IPS-NIHi7 (cell line): ENCODE results near the gene FAM78A.

Experiments
- DNase-seq: peaks from one replicate; pipeline ENCODE4 v3.0.0; 2012; ENCODE audit warnings: mixed read lengths; ENCODE audit errors: extremely low spot score

FAM78A gene

DNA sequence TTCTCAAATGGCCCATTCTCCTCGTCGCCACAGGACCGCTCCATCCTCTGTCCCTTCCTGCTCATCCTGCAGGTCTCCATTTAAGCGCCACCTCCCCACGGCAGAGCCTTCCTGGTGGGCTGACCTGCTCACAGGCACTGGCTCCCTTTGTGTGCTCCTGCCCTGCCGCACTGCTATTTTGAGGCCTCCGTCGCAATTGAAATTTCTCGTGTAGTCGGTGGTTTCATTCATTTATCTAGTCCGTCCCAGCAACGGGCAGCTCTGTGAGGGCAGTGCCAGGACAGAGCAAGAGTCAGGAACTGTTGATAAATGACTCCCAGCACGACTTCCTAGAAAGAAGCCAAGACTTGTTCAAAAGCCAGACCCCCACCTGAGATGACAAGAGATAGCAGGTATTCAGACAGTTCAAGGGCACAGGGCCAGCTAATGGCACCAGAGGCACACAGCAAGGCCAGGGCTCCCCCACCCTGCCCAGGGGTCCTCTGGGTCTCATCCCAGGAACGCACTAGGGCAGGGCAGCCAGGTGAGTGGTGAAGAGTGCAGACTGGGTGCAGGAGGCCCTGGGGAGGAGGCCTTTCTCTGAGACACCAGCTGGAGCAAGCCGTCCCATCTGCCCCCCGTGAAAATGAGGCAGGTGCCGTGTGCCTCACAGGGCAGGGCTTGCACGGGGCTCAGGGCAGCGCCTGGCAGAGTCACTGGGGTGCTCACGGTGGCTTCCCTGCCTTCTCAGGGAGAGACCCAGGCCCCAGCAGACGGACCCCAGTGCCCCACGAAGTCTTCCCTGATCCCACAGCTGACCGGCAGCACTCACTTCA is 36.9 kb downstream of the FAM78A start:
- no peak for DNase-seq

DNA sequence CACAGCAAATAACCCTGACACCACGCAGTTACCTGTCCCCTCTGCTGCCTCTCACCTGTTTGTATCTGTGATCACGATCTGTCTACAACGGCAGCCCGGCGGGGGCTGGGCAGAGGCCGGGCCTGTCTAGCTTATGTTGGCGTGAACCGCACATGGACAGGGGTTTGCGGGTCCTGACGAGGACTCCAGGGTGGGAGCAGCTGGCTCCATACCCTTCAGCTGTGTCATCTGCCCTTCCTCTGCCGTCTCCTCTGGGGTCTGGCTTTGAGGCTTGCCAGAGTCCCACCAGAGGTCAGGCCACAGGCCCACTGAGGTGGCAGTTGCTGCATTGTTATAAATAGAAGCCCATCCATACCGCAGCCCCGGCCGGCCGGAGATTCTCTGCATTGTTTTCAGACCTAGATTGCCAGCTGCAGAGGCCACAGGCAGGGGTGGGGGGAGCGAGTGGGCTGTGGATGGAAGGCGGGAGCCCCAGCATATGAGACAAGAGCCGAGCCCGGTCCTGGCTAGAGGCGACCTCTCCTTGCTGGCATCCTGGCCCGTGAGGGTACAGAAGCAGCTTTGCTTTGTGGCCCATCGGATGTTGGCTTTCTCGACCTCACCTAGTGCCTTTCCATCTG is 37.8 kb downstream of the FAM78A start:
- no peak for DNase-seq

DNA sequence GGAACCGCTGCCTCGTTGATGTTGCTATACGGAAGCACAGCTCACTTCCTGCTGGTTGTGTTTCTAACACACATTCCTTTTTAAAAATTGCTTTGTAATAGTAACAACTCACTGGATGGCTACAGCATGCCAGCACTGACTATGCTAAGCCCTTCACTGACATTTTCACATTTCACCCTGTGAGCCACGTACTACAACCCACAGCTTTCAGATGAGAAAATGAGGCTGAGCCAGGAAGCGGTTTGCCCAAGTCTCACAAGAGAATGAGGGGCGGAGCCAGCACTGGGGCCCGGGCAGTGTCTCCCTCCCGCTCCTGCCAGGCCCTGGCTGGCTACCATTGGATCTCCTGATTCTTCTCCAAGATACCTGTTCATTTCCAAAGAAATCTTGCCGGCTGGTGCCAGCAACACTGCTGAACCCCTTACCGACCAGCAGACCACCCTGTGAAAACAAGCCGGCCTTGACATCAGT is 38.3 kb downstream of the FAM78A start:
- DNase-seq, result peak; percentile 71

DNA sequence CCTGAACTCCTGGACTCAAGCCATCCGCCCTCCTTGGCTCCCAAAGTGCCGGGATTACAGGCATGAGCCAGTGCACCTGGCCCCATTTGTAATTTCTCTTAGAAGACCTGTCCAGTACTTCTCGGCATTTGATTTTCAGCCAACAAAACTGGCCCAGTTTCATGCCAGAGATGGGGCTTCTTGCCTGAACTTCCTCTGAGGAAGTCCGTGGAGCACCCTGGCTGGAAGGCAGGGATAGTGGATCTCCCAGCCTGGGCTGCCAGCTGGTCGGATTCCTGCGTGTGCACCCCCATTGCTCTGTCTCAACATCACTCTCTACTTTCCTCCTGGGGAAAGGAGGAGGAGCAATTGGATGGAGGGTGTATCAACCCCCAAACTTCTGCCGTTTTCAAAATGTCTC is 39.0 kb downstream of the FAM78A start:
- no peak for DNase-seq

DNA sequence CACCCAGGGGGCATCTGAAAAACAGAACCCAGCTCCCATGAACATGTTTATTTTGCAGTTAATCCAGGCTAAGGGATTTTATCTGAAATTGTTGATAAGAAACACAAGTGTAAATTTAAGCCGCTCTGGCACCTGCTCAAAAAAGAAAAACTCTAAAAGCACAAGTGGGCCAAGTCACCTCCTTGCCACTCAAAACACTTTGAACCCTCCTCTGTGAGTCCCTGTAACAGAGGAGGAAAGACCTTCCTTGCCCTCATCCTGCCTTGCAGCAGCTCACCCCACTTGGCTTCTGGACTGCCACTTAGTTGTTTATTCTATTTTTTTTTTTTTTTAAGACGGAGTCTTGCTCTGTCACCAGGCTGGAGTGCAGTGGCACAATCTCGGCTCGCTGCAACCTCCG is 39.5 kb downstream of the FAM78A start:
- DNase-seq, result no peak

DNA sequence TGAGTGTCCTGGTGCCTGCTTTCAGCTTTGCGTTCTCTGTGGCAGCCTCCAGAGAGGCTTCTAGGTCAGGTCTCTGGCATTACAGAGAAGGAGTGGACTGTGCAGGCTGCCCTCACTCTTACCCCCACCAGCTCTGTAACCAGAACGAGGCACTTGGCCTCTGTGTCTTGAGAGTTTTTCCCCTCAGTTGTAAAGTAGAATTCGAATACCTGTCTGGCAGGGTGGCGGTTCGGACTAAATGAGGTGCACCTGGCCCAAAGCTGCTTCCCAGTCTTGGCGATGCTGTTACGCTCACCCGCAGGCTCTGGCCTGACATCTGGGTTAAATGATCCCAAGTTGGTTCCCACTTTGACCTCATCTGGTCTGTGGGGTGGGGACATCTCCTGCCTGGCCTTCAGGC is 40.1 kb downstream of the FAM78A start:
- no peak for DNase-seq

DNA sequence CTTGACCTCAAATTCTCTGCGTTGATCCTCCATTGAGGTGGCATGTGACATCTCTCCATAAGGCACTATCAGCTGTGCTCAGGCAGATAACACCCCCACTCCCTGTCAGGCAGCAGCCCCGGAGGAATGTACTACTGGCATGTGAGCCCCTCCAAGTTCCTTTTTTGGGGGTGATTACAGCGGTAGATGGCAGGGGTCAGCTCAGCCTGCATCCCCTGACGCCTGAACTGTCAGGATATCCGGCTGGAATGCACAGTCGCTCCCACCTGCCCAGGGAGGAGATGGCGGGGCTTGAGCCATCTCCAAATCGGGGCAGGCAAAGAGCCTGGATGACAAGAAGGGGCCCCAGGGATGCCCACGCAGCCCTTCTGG is 40.8 kb downstream of the FAM78A start:
- DNase-seq, result no peak

DNA sequence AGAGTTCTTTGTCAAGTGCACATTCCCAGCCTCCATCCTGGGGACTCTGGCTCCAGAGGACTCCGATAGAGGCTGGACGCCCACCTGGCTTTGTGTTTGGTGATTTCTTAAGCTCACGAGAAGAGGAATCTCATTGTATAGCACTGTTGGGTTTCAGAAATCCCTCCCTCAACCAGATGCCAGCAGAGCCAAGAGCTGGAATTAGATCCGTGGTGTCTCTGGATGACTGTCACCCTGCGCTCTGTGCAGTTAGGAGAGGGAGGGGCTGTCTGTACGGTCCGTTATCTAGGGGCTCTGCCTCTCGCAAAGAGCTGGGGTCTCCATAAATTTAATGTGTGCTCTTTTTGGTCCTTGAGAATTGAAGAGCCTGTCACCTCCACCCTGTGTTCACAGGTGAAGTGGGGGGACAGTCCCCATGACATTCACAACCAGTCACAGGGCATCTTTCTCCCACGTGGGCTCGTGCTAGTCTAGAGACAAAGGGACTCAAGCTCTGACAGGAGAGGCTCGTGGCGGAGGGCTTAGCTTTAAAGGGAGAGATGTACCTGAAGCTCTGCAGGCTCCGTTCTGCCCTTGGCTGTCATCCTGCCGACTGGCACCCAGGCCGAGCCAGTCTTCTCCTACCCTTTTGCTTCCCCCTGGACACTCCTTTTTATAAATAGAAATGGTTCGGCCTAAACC is 41.4 kb downstream of the FAM78A start:
- no peak for DNase-seq

DNA sequence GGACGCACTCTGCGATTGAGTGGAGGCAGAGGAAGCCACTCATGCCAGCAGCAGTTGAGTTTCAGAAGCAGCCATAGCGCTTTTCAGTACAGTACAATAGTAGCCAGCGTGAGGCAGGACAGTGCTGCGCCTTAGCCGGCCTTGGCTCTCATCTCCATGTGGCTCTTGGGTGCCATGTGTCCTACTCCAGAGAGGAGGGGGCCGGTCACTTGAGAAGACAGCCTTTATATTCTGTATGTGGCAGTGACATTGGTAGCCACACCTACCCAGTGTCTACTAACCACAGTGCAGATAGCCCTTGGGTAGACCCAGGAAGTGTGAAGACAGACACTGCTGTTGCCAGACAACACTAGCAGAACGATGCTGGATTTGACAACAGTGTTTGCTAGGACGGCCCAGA is 42.3 kb downstream of the FAM78A start:
- no peak for DNase-seq

DNA sequence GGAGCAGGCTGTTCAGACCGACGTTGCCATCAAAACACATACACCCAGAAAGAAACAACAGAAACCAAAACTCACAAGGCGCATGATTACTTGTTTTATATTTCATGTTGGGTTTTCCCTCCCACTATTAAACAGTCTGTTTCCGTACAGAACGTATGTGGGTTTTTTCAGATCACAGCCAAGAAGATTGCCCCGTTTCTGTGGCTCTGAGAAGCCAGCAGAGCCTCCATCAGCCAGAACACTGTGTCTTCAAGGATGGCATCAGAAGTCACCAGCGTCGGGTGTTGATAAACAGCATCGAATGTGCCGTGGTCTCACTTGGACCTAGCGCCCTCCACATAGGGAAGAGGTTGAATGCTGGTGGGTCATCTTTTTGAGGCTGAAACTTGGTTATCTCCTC is 42.8 kb downstream of the FAM78A start:
- DNase-seq, result no peak

DNA sequence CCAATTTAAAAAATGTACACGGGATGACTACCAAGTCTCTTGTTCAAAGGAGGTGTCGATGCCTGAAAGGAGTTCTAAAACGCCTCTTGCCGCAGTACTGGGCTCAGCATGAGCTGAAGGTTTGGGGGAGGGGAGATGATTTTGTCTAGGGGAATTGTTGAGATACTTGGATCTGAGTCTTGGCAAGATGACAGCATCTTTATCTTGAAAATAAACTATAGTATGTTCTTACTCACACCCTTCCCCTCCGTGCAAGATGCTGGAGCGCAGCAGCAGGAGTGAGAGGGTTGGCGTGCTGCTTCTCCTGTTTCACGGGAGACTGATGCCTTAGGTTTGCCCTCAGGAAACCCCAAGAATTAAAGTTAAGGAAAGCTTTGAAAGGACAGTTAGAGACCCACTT is 47.3 kb downstream of the FAM78A start:
- peak; percentile 10 for DNase-seq

DNA sequence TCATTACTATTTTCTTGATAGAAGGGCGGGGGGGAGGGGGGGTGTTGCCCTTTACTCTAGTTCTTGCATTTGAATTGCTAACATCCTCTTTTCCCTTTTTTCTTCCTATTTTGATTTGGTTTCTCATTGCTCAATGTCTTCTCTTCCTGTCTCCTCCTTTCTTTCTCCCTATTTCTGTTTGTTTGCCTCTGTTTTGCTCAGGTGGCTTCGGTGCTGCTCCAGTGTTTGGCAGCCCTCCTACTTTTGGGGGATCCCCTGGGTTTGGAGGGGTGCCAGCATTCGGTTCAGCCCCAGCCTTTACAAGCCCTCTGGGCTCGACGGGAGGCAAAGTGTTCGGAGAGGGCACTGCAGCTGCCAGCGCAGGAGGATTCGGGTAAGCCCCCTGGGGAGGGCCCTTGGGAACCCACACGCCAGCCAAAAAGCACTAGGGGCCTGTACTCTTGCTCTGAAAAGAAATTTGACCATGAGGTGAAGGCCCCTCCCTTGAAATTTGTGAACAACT is 48.3 kb downstream of the FAM78A start:
- peak; percentile 12 for DNase-seq

DNA sequence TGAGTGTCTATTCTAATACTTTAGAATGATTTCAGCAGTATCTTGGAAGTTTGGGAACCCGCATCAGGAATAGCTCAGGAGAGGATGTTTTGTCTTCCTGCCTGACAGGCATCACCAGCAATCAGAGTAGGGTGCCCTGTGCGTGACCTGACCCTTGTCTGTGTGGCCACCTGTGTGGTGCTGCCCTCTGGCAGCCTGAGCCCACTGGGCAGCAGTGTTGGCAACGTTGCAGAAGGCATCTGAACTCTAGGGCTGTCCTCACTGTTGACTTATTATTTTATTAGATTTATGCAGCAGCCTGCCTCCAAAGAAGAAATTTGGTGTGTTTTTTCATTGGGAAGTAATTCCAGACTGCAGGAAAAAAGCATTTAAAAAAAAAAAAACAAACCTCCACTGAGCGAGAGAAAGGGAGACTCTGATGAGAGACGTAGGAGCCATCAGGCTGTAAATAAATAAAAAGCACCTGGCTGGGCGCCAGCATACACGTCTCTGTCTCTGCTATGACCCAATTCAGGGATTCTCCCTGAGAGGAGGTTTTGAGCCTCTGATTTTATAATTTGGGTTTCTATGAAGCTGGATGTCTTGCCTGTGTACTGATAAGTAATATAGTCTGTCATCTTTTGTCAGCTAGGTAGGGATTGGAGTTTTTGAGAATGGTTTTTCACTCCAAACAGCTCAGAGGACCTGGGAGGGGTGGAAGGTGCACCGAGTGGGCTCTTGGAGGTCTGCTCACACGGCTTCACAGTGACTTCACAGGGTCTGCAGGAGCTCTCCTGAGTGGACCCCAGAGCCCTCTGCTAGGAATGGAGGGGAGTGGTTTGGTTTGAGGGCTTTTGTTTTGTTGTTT is 49.0 kb downstream of the FAM78A start:
- peak; percentile 15 for DNase-seq

DNA sequence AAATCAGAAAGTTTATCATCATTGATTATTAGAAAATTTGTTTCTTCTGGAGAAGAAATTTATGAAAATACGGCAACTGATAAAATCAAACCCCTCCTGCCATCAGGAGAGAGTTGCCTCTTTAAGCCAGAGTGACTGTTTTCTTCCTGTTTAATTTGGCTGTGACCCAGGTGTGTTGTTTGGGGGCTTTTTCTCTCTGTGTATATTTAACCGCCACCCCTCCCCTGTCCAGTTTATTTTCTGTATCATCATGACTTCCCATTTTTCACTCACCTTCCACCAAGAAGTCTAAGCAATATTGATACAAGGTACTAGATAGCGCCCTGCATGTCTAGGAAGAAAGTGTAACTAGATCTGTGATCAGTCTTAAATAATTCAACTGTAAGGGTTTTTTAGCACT is 50.1 kb downstream of the FAM78A start:
- DNase-seq, result no peak

DNA sequence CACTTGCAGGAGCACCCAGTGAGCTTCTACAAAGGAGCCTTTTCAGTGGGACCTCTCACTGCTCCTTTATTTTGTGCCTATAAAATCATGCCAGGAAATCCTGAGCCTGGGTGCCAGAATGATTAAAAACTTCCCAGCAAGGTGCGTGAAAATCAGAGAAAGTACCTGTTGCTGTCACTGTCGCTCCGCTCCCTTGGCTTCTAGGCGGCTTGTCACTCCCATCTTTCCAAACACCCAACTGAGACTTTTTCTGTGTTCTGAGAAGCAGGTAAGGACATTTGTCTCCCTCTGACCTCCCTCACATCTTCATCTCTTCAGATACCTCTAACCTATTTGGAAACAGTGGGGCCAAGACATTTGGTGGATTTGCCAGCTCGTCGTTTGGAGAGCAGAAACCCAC is 53.9 kb downstream of the FAM78A start:
- DNase-seq, result no peak

DNA sequence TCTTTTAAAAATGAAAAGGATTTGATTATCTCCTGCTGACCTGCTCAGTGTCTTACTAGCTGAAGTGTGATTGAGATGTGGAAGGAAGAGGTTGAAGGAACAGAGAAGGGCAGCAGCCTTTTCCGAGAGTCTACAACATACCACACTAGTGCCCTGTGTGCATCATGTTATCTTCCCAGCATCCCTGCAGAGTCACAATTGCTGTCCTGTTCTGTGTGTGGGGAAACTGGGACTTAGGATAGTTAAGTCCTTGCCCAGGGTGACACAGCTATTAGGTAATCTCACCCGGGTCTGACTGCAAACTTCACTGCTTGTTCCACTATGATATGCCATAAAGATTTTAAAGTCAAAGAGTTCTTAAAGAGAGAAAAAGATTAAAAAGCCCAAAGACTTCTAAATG is 55.8 kb downstream of the FAM78A start:
- no peak for DNase-seq

DNA sequence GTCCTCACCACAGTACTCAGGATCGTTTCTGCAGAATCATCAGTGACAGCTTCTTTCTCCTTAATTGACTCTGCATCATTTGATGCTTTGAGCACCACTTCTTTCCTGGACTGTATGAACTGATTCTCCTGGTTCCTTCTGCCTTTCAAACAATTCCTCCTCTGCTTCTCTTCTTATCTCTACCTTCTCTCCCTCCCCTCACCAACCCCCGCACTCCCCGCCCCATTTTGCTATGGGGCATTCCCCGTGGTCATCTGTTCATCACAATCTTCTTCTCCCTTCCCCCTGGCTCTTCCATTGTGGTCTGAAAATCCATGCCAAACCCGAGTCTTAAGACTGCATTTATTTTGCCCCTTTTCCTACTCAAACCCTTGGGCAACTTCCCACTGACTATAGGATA is 57.9 kb downstream of the FAM78A start:
- no peak for DNase-seq

DNA sequence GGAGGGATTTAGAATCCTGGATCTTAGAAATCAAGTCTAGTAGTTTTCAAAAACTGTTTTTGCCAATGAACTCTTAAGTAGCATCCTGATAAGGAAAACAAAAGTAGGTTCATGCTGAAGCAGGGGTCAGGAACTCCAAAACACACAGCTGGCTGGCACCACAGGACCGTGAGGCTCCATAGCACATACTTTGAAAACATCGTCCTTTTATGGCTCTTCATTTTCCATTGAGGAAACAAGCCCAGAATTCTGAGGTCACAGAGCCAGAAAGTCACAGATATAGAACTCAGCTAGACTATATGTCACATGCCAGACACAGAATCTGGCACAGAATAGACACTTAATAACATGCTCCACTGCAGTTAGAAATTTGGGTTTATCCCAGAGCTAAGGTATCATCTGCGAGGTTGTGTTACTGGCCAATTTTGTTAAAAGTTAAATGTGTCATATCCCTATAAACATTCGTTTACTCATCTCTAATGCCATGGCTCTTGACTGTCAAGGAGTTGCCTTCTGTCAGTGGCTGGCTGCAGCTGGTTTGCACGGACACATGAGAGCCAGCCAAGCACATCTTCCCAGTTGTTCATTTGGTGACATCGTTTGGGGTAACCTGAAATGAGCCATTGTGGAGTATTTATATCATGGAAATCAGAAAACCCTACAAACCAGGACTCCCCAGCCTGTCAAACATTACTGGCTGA is 58.8 kb downstream of the FAM78A start:
- DNase-seq, result no peak

DNA sequence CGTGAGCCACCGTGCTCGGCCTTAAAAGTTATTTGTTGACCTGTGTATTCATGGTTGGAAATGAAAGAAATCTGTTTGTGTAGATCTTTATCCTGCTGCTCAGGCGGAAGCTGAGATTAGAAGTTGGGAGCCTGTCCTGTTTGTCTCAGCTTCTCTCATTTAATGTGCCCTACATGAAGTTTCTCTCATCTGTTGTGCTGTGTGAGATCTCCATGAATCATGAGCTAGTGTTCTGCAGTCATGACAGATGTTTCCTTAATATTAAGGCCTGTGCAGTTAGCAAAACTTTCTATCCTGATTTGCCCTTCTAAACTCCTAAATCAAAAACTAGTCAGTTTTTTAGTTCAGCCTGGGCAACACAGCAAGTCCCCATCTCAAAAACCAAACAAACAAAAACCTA is 59.5 kb downstream of the FAM78A start:
- no peak for DNase-seq

DNA sequence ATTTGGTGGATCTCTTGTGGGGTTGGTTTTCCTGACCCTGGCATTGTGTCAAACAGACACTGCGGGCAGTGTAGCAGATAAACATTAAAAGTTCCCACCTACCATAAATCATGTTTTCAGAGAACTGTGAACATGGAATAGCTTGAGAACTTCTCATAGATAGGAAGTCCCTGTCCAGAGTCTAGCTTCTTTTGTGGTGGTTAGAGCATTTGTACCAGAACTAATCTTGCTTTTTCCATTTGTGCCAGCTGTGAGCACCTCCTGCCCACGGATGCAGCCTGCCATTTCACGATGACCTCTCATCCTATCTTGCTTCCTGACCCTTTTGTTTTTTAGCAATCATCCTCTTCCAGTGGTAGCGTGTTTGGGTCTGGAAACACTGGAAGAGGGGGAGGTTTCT is 61.4 kb downstream of the FAM78A start:
- DNase-seq, result no peak

DNA sequence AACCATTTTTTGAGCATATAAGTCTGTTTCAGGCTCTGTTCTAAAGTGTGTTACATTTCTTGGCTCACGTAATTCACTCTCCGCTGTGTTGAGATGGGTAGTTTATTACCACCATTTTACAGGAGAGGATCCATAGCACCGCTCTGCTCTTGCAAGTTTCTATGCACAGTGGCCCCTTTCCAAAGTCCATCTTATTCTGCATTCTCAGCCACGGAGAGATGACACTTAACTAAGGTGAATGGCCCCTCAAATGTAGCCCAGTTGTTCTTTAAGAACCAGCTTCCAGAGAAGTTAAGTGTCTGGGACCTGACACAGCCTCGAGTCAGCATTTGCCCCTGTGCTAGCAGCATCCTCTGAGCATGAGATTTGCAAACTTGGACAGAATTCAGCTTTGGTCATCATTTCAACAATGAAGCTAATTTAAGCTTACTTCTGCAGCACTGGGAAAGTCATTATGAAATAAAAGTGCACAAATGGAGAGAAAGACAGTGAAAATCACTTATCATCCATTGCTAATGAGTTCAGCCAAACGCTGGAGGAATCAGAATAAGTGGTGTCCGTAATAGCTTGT is 61.9 kb downstream of the FAM78A start:
- no peak for DNase-seq
